Activated B cell treated with CpG ODN at 0.5 μM for 24 hours (primary cell): Measurements from ENCODE around the gene BBLN. TPM values are rescaled to one million over a fixed set of nuclear protein-coding genes. Genes with fewer than 3 reads are reported as not detected.

Experiments used
- ATAC-seq: fragments of 200-7000 bp; cut with Tn5 transposase; one replicate; pipeline ENCODE4 v1.10.0; 2021; ENCODE audit warnings: low read depth, mild to moderate bottlenecking, moderate library complexity
- CTCF ChIA-PET: fragments of 350-600 bp; sonication (Branson Sonifier 250); formaldehyde crosslinking; loops from one replicate; lab custom pipeline; 2021; ENCODE audit warnings: antibody characterized with exemption; lab: Charles Lee
- POLR2A ChIA-PET: fragments of 350-600 bp; sonication (Branson Sonifier 250); formaldehyde crosslinking; loops from one replicate; lab custom pipeline; 2021; ENCODE audit warnings: antibody characterized with exemption; lab: Charles Lee
- DNase-seq: peaks from one replicate; pipeline ENCODE4 v3.0.0; 2022
- H3K27ac Mint-ChIP-seq: one replicate; pipeline ENCODE4 v1.8.0; 2020; ENCODE audit warnings: mixed read lengths
- H3K27me3 Mint-ChIP-seq: one replicate; pipeline ENCODE4 v1.8.0; 2021; ENCODE audit warnings: mixed read lengths
- H3K36me3 Mint-ChIP-seq: one replicate; pipeline ENCODE4 v1.8.0; 2021; ENCODE audit warnings: low read depth, mixed read lengths
- H3K4me1 Mint-ChIP-seq: one replicate; pipeline ENCODE4 v1.8.0; 2021; ENCODE audit warnings: mixed read lengths
- H3K4me3 Mint-ChIP-seq: one replicate; pipeline ENCODE4 v1.8.0; 2020; ENCODE audit warnings: mild to moderate bottlenecking, mixed read lengths
- H3K9me3 Mint-ChIP-seq: one replicate; pipeline ENCODE4 v1.8.0; 2020; ENCODE audit warnings: mixed read lengths
- CTCF ChIP-seq: fragments of 200-600 bp; IDR thresholded peaks from one replicate; pipeline ENCODE4 v1.8.0; 2022; ENCODE audit warnings: antibody characterized with exemption, mild to moderate bottlenecking
- intact Hi-C: fragments of 100-400 bp; cut with micrococcal nuclease; formaldehyde crosslinking; loops from one replicate; pipeline ENCODE4 v1.15.1; 2024
- total RNA-seq: library from RNA; stranded (reverse); gene quantifications from 2 replicates; pipeline ENCODE4 v1.2.3, GENCODE V29; 2022

Gene BBLN
- total RNA-seq, 1 donor from 2014 or later: 47.7 TPM

- Mint-ChIP-seq H3K27ac (no peak overlapping the region), H3K27me3 (no peaks in the 10 kb centered on the region)
- POLR2A ChIA-PET: no interaction called here
These were observed 4.3 kb downstream of the BBLN start for GRCh38 chr9:128164307-128164885.

GRCh38 chr9:128166169-128166568 is 6.1 kb downstream of the BBLN start:
- Mint-ChIP-seq H3K27me3 (no peaks in the 10 kb centered on the region), H3K27ac (no peak overlapping the region), H3K9me3 (no peaks in the 10 kb centered on the region), H3K4me1 (peaks cover 5% of the 10 kb centered on the region), H3K36me3 (peaks cover 59% of the 10 kb centered on the region), H3K4me3 (no peak overlapping the region)
- DNase-seq: no peak
- TF ChIP-seq CTCF: no peak
- POLR2A ChIA-PET: no interaction called here
- ATAC-seq: no peak
- CTCF ChIA-PET: no interaction called here
- intact Hi-C loops: no loop called here

More at GRCh38 chr9:128164307-128164885, 4.3 kb downstream of the BBLN start:
- Mint-ChIP-seq H3K4me1 (peaks cover 11% of the 10 kb centered on the region), H3K9me3 (no peaks in the 10 kb centered on the region), H3K36me3 (peaks cover 49% of the 10 kb centered on the region), H3K4me3 (no peak overlapping the region)
- no peak for DNase-seq
- CTCF ChIA-PET: no interaction called here
- no peak for TF ChIP-seq CTCF
- ATAC-seq: no peak
- intact Hi-C loops: no loop called here

- Mint-ChIP-seq H3K36me3 (peaks cover 60% of the 10 kb centered on the region), H3K27me3 (no peaks in the 10 kb centered on the region), H3K27ac (no peak overlapping the region), H3K4me1 (no peaks in the 10 kb centered on the region), H3K4me3 (no peak overlapping the region), H3K9me3 (no peaks in the 10 kb centered on the region)
- ChIA-PET CTCF (no interaction called here), POLR2A (no interaction called here)
- TF ChIP-seq CTCF: no peak
- ATAC-seq (no peak), DNase-seq (no peak)
- intact Hi-C loops: no loop called here
These were observed 7.1 kb downstream of the BBLN start for GRCh38 chr9:128167209-128167608.

DNA sequence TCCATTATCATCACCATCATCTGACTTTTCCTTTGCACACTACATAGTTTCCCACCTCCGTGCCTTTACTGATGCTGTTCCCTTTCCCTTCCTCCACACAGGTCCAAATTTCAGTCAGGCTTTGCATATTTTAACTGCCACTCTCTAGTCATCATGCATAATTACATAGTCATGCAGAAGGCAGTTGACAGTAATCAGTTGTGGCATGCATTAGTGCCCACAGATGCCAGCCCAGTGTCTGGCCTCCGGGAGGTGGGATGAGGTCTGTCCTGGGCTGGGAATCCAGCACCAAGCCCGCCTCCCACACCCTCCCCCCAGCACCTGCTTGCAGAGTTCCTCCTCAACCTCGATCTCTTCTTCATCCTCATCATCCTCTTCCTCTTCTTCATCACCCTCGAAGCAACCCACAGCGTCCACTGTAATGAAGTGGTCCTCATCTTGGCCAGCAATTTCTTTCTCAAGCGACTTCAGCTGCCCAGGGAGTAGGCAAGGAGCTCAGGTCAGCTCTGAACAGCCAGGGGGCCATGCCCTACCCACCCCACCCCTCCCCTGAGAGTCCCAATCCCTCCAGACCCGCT is 8.8 kb downstream of the BBLN start:
- ChIA-PET CTCF (no interaction called here), POLR2A (interaction anchor here (0.6 kb wide), 1 partner anchor 107 kb away, joined by 3 read pairs; the partner anchor contains the start of gene GOLGA2)
- Mint-ChIP-seq H3K36me3 (peaks cover 57% of the 10 kb centered on the region), H3K9me3 (no peaks in the 10 kb centered on the region), H3K4me3 (no peak overlapping the region), H3K27ac (no peak overlapping the region), H3K4me1 (no peaks in the 10 kb centered on the region), H3K27me3 (no peaks in the 10 kb centered on the region)
- ATAC-seq (no peak), DNase-seq (no peak)
- intact Hi-C loops: no loop called here
- no peak for TF ChIP-seq CTCF

DNA sequence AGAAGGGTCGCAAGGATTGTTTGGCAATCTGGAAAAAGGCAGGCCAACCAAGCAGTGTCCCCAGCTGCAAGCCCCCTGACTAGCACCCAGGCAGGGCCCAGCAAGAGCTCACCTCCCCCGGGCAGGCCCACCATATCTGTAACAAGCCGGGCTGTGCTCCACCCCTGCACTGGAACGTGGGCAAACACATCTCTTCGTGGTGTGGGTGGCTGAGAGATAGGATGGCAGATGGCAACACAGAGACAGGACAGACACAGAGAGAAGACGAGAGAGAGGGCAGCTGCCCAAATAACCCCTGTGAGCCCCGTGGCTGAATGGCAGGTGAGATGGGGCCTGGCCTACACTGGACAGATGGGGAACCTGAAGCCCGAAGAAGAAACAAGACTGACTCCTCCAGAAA is 9.4 kb downstream of the BBLN start:
- Mint-ChIP-seq H3K4me3 (no peak overlapping the region), H3K4me1 (no peaks in the 10 kb centered on the region), H3K27ac (no peak overlapping the region), H3K27me3 (no peaks in the 10 kb centered on the region), H3K9me3 (no peaks in the 10 kb centered on the region), H3K36me3 (peaks cover 57% of the 10 kb centered on the region)
- intact Hi-C loops: no loop called here
- CTCF ChIA-PET: no interaction called here
- no peak for TF ChIP-seq CTCF
- no peak for ATAC-seq
- no peak for DNase-seq
- POLR2A ChIA-PET: no interaction called here
